AML-193 (cell line): ENCODE data around the gene HVCN1.

ENCODE experiments used
- DNase-seq, 2 experiments: peaks; one replicate each; lab custom pipeline; 2025; lab: John Stamatoyannopoulos, UW

The HVCN1 gene

GRCh38 chr12:110699591-110700445 lies 10.9 kb upstream of the HVCN1 start:
- DNase-seq: no peak

- DNase-seq: peak; percentile 80 to 83
These were observed 9.4 kb upstream of the HVCN1 start for GRCh38 chr12:110698171-110698902.

- DNase-seq: no peak
These were observed 8.3 kb upstream of the HVCN1 start for GRCh38 chr12:110697236-110697635.

- no peak for DNase-seq
These were observed 7.4 kb upstream of the HVCN1 start for GRCh38 chr12:110696283-110696682.

DNA sequence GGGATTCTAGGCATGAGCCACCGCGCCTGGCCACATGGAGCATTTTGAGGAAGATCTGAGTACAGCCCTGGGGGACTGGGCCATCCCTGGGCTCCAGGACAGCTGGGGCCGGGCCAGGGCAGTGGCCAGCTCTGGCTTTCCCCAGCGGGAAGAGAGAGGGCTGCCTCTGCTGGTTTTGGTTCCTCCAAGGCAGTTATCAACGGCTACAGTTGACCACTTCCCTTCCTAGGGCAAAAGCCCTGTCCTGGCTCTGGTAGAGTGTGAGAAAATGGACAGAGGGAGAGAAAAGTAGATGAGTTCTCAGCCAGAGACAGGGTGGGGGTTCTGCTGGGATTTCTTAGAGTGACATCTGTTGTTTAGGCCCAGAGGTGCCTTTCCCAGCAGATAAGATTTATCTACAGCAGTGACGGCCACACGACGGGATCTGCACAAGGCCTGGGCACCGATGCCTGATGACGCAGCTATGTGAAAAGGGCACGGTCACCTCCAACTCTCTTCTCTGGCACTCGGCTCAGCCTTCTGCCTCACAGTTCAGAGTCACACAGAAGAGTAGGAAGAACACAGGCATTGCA lies 5.5 kb upstream of the HVCN1 start:
- DNase-seq: peak; percentile 56 to 57

DNA sequence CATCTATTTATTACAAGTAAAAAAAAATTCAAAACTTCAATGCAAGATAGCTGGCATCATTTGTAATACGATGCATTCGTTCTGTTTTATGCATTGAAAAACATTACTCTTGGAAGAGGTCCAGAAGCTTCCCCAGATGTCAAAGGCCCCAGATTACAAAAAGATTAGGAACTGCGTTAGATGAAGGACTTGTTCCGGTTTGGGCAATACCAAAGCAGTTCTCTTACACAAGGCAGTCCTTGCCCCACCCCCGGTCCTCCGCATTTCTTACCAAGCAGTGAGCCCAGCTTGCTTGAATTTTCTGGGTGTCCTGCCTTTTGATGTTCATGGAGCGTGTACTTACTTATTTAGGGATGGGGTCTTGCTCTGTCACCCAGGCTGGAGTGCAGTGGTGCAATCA lies 4.8 kb upstream of the HVCN1 start:
- peak; percentile 83 to 89 for DNase-seq

DNA sequence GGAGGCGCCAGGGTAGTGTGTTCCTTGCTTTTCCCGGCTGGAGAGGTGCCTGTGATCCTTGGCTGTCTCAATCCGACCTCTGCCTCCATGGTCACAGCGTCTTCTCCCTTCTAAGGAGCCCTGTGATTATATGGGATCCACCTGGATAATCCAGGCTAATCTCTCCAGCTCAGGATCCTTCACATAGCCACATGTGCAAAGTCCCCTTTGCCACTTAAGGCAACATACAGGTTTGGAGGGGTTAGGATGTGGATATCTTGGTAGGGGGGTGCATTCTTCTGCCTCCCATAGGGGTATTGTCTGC lies 1.2 kb upstream of the HVCN1 start:
- DNase-seq: no peak

GRCh38 chr12:110689281-110690126 lies 589 bp upstream of the HVCN1 start:
- no peak for DNase-seq

DNA sequence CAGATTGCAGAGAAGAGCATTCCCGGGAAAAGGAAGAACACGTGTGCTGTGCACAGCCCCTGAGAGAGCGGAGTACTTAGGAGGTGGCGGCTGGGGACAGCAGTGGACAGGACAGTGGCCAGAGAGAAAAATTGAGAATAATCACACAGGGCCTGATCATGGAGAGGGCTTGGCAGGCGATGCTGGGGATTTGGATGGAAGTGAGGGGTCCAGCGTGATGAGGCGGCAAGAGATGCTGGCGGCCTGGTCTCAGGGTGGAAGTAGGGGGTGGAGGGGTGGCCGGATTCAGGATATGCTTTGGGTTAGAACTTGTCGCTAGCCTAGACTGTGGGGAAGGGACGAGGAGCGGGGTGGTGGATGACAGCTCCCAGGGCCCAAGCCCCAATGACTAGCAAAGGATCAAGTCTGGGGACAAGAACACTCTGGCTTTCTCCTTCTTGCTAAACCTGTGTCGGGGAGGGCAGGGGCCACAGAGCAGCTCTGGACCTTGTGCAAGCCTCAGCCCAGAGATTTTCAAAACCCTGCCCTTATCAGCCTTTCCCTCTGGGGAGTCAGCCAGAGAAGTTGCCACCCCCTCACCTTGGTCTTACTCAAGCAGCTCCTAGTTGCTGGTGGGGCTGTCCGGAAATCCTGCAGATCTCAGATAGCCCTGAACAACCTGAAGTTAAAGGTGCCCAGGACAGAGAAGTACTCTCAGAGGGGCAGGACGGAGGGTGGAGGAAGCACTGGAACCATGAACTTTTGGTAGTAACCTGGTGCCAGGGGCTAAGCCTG lies 1.3 kb downstream of the HVCN1 start:
- DNase-seq: peak in 1 of 2 experiments; percentile 4

GRCh38 chr12:110686294-110686903 lies 2.5 kb downstream of the HVCN1 start:
- no peak for DNase-seq

DNA sequence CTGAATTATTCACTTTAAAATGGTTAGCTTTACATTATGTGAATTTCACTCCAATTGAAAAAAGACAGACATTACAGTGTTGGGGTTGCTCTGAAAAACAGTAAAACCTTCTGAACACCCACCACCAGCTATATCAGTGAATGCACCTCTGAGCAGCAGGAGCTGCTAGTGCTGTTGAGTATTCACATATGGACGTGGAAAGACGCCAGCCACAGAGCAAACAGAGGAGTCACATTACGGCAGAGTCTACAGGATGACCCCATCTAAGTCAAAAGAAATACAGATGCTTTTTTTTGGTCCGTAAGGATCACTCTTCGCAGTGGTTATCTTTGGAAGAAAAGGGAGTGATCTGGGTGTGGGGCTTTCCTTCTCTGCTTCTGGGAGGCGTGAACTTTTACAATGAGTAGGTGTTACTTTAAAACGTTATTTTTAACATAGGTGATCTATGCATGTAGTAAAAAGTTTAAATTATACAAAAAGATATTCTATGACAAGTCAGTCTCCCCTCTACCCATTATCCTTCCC lies 4.5 kb downstream of the HVCN1 start:
- no peak for DNase-seq

DNA sequence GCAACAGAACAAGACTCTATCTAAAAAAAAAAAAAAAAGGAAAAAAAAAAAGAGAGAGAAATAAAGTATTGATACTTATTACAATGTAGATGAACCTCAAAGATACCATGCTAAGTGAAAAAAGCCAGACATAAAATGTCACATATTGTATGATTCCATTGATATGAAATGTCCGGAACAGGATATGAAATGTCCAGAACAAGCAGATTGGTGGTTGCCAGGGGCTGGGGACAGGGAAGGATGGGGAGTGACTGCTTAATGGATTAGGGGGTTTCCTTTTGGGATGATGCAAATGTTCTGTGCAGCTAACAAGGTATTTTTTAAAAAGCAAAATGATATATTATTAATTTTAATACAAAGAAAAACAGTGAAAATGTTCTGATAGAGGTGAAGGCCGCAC lies 5.0 kb downstream of the HVCN1 start:
- no peak for DNase-seq

DNA sequence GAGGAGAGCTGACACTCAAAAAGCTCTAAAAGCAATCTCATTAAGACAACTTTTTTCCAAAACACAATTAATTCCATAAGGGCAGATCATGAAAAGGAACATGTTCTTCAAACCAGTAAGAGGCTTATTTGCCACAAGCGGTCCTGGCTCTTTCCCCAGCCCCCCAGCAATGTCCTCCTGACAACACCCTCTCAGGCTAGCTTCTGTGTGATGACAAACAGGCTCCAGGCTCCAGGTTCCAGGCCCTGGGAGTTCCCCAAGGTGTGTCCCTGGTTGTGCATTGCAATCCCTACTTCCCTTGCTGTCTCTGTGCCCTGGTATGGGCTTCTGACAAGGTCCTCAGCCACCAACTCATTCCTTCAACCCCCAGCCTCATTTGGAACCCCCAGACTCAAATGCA lies 8.9 kb downstream of the HVCN1 start:
- DNase-seq: no peak

- no peak for DNase-seq
These were observed 9.7 kb downstream of the HVCN1 start for GRCh38 chr12:110679201-110679600.

DNA sequence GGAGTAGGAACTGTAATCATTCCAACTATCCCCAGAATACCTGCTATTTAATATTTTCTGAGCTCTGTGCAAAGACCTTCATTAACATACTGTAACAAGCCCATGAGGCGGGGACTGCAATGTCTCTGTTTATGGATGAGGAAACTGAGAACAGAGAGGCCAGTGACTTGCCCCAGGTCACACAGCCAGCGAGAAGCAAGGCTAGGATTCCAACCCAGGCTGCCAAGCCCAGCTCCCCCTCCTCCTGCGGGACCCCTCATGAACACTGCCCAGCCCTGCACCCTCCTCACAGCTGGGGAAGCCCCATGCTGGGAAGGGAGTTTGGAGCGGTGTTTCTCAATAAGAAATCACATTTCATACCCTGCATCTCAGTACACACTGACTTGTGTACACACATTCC lies 10.9 kb downstream of the HVCN1 start:
- no peak for DNase-seq

GRCh38 chr12:110677206-110677911 lies 11.6 kb downstream of the HVCN1 start:
- DNase-seq: peak in 1 of 2 experiments; percentile 4

DNA sequence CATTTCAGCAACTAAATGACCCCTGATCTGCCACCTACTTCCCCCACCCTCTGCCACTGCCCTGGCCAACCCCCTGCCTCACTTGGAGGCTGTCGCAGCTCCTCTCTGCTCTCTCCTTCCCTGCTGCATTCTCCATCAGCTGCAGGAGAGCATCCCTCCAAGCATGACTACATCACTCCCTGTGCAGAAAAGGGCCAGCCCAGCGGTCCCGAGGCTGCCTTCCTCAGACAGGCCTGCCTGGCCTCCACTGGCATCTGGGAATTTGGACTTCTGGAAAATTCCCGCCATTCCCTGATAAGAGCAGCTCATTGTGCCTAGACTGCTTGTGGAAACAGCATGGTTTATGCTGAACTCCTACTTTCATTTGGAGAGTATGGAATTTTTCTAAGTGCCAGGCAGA lies 12.7 kb downstream of the HVCN1 start:
- DNase-seq: no peak

GRCh38 chr12:110670161-110670701 lies 18.7 kb downstream of the HVCN1 start:
- no peak for DNase-seq

GRCh38 chr12:110669193-110669502 lies 19.8 kb downstream of the HVCN1 start:
- no peak for DNase-seq
